ENCODE results near the gene ARFGAP1.
"Not testable (repeated sequence)": the region's sequence is repeated elsewhere in the genome, so short reads cannot be mapped to it uniquely, and the experiment has no call there.

ARFGAP1 gene

GRCh38 chr20:63330084-63330760 is 57.6 kb downstream of the ARFGAP1 start:
- in situ Hi-C loops (cut with HindIII; ENCODE audit: low sequenced_read_pairs): no loop called here
- DNase-seq (ENCODE audit: low read depth): no peak
- H3K4me3 ChIP-seq (ENCODE audit: low read depth, low read length): no peak overlapping the region
- no peak for TF ChIP-seq CTCF (IDR thresholded peaks at IDR 0.05; ENCODE audit: low read depth, low read length, missing control alignments)

- no peak overlapping the region for H3K4me3 ChIP-seq (ENCODE audit: low read depth, low read length)
- no peak for TF ChIP-seq CTCF (IDR thresholded peaks at IDR 0.05; ENCODE audit: low read depth, low read length, missing control alignments)
- DNase-seq (ENCODE audit: low read depth): no peak
- in situ Hi-C loops (cut with HindIII; ENCODE audit: low sequenced_read_pairs): no loop called here
Measured at GRCh38 chr20:63330940-63331339, 58.3 kb downstream of the ARFGAP1 start.

GRCh38 chr20:63331741-63332400 is 59.3 kb downstream of the ARFGAP1 start:
- no peak overlapping the region for H3K4me3 ChIP-seq (ENCODE audit: low read depth, low read length)
- no peak for DNase-seq (ENCODE audit: low read depth)
- TF ChIP-seq CTCF (IDR thresholded peaks at IDR 0.05; ENCODE audit: low read depth, low read length, missing control alignments): no peak
- in situ Hi-C loops (cut with HindIII; ENCODE audit: low sequenced_read_pairs): no loop called here

GRCh38 chr20:63332488-63333240 is 60.1 kb downstream of the ARFGAP1 start:
- in situ Hi-C loops (cut with HindIII; ENCODE audit: low sequenced_read_pairs): no loop called here
- no peak for DNase-seq (ENCODE audit: low read depth)
- H3K4me3 ChIP-seq (ENCODE audit: low read depth, low read length): no peak overlapping the region
- TF ChIP-seq CTCF (IDR thresholded peaks at IDR 0.05; ENCODE audit: low read depth, low read length, missing control alignments): no peak

GRCh38 chr20:63333241-63333836 is 60.7 kb downstream of the ARFGAP1 start:
- in situ Hi-C loops (cut with HindIII; ENCODE audit: low sequenced_read_pairs): no loop called here
- TF ChIP-seq CTCF (IDR thresholded peaks at IDR 0.05; ENCODE audit: low read depth, low read length, missing control alignments): no peak
- no peak overlapping the region for H3K4me3 ChIP-seq (ENCODE audit: low read depth, low read length)
- no peak for DNase-seq (ENCODE audit: low read depth)

GRCh38 chr20:63334356-63334755 is 61.7 kb downstream of the ARFGAP1 start:
- TF ChIP-seq CTCF (IDR thresholded peaks at IDR 0.05; ENCODE audit: low read depth, low read length, missing control alignments): no peak
- in situ Hi-C loops (cut with HindIII; ENCODE audit: low sequenced_read_pairs): no loop called here
- no peak for DNase-seq (ENCODE audit: low read depth)
- no peak overlapping the region for H3K4me3 ChIP-seq (ENCODE audit: low read depth, low read length)

GRCh38 chr20:63335060-63335459 is 62.4 kb downstream of the ARFGAP1 start:
- H3K4me3 ChIP-seq (ENCODE audit: low read depth, low read length); in situ Hi-C loops (cut with HindIII; ENCODE audit: low sequenced_read_pairs); DNase-seq (ENCODE audit: low read depth): not testable (repeated sequence)
